Right renal pelvis (tissue), 4 donors: ENCODE measurements around the gene ACOT2. TPM values are rescaled to one million over a fixed set of nuclear protein-coding genes. Genes with fewer than 3 reads are reported as not detected.
"Not testable (repeated sequence)": the region's sequence is repeated elsewhere in the genome, so short reads cannot be mapped to it uniquely, and the experiment has no call there.

Source experiments
- DNase-seq, 4 donors: peaks; one replicate each; pipeline ENCODE4 v3.0.0-alpha.2; 2013; ENCODE audit warnings: low read depth in 4 of 4, low spot score in 3 of 4, missing footprints in 1 of 4
- polyA plus RNA-seq, 4 donors: library from polyadenylated mRNA; unstranded; fragments of 120-200 nt; gene quantifications; one replicate each; pipeline ENCODE4 v1.2.1, GENCODE V29; 2013; ENCODE audit not compliant: insufficient read length in 4 of 4

ACOT2 gene
- polyA plus RNA-seq, 4 donors = 56.2 to 74.6 (median 62.2) TPM

DNA sequence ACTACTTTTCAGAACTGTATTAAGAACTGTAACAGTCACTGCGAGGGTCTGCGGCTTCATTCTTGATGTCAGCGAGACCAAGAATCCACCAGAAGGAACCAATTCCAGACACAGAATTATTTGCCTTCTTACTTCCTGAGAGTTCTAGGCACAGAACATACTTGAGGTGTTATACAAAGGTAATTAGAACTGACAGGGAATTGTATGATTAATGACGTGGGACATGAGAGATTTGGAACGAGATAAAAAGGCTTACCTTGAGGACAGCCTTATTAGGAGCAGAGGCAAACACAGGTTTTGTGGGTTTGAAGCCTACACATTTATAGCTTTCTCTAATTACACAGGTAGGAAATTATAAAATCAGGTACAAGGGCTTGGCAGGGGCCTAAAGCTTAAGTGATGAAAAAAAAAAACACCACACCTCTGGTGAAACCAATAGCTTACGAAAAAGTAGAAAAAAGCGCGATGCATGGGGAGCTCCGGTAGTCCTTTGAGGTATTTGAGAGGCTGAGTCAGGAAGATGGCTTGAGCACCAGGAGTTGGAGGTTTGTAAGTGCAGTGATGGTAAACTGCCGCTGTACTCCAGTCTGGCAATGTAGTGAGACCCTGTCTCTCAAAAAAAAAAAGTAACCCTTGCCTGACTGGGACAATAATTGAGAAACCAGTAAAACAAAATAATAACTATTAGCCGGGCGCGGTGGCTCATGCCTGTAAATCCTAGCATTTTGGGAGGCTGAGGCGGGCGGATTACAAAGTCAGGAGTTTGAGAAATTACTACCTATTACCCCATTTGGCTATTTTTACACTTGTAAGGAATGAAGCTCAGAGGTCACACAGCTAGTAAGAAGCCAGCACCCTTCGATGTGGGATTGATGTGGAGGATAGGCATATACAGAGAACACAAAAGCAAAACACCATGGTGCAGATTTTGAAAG, 795 bp upstream of the ACOT2 start:
- no peak for DNase-seq

DNA sequence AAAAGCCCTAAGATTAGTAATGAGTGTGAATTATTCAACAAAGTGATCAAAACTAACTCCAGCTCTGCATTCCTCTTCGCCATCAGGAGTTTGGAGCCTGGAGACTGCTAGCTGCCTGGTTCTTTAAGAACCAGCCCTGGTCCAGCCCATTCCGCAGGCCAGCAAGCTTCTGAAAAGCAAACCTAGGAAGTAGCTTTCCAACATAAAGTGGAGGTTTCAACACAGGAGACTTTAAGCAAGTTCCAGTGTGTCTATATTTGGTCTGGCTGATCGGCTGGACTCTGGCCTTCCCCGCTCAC, 178 bp upstream of the ACOT2 start:
- DNase-seq = not testable (repeated sequence)

DNA sequence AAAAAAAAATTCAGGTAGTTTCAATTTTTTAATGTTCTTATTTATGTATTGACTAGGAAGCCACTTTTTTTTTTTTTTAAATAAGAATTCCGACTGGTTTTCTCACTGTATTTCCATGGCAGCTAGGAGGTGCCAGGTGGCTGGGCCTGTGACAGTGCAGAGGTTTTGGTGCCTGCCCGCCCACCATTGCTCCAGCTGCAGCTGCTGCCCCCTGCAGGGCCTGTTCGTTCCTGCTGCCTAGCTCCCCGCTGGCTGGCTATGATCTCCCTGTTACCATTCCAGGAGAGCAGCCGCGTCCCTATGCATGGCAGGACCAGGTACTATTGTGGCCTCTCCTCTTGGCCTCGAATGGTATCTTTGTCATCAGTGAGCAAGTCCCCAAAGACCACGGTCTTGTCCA, 1.9 kb downstream of the ACOT2 start:
- DNase-seq = not testable (repeated sequence)

DNA sequence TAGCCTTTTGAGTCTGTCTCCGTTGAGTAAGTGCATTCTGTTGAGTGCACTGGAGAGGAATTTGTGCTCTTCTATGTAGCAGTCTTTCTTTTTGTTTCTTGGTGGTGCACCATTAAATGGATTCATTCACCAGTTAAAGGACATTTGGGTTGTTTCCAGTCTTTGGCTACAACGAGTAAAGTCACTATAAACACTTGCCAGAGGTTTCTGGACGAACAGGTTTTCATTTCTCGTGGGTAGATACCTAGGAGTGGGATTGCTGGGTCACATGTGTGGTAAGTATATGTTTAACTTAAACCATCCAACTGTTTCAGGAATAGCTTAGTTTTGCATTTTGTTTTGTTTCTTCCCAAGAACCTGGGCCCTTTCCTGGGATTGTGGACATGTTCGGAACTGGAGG, 4.0 kb downstream of the ACOT2 start:
- not testable (repeated sequence) for DNase-seq

DNA sequence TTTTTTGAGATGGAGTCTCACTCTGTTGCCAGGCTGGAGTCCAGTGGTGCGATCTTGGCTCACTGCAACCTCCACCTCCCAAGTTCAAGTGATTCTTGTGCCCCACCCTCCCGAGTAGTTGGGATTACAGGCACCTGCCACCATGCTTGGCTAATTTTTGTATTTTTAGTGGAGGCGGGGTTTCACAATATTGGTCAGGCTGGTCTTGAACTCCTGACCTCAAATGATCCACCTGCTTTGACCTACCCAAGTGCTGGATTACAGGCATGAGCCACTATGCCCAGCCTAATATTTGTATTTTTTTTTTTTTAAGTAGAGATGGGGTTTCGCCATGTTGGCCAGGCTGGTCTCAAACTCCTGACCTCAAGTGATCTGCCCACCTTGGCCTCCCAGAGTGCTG, 4.7 kb downstream of the ACOT2 start:
- not testable (repeated sequence) for DNase-seq

DNA sequence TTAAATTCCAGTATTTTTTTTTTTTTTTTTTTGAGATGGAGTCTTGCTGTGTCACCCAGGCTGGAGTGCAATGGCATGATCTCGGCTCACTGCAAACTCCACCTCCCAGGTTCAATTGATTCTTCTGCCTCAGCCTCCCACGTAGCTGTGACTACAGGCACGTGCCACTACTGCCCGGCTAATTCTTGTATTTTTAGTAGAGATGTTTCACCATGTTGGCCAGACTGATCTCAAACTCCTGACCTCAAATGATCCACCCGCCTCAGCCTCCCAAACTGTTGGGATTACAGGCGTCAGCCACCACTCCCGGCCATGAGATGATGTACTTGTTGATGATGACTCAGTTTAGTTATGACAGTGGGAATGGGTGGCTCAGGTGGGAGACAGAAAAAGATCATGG, 5.2 kb downstream of the ACOT2 start:
- DNase-seq = not testable (repeated sequence)

DNA sequence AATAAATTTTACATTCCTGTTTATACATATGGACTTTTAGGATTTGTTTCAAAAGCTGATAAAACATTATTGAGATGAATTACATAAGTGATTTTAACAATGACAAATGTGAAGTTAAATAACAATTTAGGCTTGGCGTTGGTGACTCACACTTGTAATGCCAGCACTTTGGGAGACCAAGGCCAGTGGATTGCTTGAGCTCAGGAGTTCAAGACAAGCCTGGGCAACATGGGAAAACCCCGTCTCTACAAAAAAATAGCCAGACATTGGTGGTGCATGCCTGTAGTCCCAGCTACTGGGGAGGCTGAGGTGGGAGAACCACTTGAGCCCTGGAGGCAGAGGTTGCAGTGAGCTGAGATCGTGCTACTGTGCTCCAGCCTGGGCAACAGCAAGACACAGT, 7.4 kb downstream of the ACOT2 start:
- no peak for DNase-seq

DNA sequence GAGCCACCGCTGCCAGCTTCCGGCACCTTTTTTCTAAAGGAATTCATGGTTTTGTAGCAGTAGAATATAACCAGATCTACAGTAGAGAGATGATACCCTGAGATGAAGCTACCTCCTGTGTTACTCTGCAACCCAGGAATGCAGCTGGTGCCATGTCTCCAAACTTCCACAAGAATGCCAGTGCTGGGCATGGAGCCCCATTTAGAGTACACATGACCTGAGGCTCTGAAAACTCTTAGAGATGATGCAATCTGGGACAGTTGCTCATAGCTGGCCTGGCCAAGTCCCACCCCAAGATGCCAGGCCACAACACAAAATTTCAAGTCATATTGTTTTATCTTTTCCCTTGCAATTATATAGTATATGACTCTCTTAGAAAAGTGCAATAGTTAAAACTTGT, 8.2 kb downstream of the ACOT2 start:
- not testable (repeated sequence) for DNase-seq

DNA sequence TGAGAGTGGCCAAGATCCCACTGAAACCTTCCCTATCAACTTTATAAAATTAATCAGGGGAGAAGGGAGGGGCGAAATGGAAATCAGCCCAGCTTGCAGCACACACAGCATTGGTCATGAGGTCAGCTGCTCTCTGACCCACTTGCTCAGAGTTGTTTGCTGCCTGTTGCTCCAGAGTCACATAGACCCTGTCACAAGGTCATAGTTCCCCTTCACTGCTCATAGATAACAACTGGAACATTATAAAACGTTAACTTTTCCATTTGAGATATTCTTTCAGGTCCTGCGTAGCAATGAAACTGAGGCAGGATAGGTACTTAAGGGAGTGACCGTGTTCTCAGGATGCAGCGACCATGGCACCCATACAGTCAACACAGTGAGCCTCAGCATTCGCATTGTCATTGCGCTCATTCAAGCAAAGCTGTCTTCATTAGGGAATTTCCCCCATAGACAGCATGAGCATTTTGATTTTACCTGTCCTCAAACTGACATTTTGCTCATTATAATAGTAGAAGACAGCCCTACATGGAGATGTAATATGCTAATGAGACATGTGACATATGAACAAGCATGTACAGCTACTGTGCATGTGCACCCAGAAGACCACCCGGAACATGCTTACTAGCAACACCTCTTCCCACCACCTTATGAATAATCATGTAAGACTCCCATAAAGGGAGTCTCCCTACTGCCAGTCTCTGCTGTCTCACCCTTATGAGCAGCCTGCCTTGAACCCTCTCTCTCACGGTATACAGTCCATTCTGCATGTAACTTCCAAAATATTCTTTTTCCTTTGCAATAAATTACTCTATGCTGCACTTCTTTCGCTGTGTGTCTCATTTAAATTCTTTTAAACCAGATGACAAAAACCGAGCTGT, 13.3 kb downstream of the ACOT2 start:
- not testable (repeated sequence) for DNase-seq

DNA sequence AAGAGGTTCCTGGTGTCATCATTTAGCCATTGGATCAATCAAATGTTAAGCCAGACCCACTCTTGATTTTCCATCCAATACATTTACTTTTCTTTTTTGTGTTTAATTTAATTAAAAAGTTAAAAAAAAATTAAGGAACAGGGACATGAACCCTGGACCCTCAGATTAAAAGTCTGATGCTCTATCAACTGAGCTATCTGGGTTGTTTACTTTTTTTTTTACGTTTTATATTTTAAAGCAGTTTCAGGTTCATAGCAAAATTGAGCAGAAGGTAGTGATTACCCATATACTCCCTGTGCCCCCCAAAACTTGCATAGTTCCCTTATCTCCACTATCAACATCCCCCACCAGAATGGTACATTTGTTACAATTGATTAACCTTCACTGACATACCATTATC, 19.7 kb downstream of the ACOT2 start:
- DNase-seq = no peak

DNA sequence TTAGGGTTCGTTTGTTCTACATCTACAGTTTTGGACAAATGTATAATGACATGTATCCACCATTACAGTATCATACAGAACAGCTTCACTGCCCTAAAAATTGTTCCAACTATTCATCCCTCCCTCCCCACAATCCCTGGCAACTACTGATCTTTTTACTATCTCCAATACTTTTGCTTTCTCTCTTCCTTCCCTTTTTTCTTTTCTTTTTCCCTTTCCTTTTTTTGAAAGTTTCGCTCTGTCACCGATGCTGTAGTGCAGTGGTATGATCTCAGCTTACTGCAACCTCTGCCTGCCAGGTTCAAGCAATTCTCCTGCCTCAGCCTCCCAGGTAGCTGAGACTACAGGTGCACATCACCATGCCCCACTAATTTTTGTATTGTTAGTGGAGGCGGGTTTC, 20.1 kb downstream of the ACOT2 start:
- DNase-seq = no peak

DNA sequence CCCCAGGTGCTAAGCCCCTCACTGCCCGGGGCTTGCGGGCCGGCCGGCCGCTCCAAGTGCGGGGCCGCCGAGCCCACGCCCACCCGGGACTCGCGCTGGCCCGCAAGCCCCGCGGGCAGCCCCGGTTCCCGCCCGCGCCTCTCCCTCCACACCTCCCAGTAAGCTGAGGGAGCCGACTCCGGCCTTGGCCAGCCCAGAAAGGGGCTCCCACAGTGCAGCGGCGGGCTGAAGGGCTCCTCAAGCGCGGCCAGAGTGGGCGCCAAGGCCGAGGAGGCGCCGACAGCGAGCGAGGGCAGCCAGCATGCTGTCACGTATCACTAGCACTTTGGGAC, 21.6 kb downstream of the ACOT2 start:
- not testable (repeated sequence) for DNase-seq

DNA sequence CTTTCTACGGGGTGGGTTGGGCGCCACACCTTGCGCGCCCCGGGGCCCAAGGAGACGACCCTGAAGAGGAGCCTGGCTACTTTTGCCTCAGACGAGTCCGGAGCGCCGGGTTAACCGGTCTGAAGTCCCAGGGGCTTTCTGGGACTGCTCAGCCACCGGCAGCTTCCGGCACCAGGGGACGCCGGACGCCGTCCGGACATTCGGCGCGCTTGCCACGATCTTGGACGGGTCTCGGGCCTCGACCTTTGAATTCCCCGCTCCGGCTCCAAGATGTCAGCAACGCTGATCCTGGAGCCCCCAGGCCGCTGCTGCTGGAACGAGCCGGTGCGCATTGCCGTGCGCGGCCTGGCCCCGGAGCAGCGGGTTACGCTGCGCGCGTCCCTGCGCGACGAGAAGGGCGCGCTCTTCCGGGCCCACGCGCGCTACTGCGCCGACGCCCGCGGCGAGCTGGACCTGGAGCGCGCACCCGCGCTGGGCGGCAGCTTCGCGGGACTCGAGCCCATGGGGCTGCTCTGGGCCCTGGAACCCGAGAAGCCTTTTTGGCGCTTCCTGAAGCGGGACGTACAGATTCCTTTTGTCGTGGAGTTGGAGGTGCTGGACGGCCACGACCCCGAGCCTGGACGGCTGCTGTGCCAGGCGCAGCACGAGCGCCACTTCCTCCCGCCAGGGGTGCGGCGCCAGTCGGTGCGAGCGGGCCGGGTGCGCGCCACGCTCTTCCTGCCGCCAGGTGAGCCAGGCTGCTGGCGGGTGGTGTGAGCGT, 22.9 kb downstream of the ACOT2 start, which contains the start of gene ACOT4:
Gene ACOT4, plus strand, starts transcription at position 184 of the 760 bp plus-strand sequence. Its CDS starts 87 bp downstream, at position 271.
- DNase-seq = peak in 1 of 4 donors; percentile 35

DNA sequence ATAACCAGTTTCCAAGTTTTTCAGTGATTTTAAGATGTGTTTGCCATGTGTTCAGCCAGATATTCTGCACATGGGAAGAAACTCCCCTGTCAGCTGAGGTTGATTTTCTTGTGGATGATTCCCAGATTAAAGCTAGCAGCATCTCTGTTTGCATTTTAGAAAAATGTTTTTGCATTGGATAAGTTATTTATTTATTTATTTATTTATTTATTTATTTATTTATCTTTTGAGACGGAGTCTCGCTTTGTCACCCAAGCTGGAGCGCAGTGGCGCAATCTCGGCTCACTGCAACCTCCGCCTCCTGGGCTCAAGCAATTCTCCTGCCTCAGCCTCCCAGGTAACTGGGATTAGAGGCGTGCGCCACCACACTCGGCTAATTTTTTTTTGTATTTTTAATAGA, 25.5 kb downstream of the ACOT2 start:
- DNase-seq = no peak

DNA sequence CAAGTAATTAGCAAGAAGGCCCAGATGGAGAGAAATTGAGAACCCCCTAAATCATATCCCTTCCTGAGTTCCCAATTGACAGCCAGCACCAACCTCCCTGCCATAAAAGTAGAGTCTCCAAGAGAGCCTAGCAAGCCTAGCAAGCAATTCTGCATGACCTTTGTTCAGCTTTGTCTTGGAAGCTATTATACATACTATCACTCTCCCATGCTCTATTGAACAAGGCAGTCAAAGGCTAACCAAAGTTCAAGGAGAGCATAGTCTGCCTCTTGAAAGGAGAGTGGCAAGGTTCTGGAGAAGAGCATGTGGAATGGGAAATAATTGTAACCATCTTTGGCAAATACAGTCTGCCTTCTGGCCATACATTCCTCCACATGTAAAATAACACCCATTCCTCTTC, 30.5 kb downstream of the ACOT2 start:
- DNase-seq = no peak

DNA sequence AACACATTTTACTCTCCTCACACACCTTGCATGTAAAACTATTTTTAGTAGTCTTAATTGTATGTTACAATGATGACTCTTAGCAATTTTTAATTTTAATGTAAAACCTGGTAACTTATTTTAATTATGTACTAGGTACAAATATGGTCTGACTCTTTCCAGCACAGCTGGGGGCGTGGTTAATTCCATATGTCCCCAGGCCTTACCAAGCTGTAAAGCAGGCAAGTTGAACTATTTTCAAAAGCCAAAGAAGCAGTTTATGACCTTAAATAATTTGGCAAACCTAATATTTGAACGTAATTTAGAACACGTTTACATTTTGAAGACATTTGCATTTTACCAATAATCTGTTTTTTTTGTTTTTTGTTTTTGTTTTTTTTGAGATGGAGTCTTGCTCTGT, 34.0 kb downstream of the ACOT2 start:
- DNase-seq = no peak

DNA sequence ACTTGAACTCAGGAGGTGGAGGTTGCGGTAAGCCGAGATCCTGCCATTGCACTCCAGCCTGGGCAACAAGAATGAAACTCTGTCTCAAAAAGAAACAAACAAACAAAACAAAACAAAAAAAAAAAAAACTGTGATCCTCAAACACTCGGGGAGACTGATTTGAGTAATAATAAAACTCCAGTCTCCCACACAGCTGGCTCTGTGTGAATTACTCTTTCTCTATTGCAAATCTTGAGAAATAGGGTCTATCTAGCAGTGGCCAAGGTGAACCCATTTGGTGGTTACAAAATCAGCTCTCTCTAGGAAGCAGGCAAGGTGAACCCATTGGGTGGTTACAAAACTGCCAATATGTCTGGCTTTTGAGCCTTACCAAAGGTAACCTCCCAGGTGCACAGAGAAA, 37.3 kb downstream of the ACOT2 start:
- no peak for DNase-seq

DNA sequence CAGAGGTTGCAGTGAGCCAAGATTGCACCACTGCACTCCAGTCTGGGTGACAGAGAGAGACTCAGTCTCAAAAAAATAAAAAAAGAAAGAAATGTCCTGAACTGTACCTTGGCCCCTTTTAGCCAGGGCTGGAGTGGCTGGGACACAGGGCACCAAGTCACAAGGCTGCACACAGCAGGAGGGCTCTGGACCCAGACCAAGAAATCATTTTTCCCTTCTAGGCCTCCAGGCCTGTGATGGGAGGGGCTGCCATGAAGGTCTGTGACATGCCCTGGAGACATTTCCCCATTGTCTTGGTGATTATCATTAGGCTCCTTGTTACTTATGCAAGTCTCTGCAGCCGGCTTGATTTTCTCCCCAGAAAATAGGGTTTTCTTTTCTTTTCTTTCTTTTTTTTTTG, 38.2 kb downstream of the ACOT2 start:
- no peak for DNase-seq

DNA sequence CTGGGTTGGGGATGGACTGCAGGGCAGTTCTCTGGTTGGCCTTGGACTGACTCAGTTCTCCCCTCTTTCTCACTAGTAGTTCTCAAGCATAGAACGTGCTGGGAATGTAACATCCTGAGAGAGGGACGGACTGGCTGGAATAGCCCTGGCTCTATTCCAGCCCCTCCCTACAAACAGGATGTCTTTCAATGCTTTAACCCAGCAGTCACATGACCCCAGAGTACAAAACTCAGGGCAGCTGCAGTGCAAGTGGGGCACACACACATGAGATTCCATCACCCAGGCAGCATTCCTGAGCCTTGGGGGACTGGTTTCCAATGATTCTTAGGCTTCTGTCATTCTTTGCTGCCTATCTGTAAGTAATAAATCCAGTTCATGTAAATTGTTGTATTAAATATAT, 41.7 kb downstream of the ACOT2 start:
- DNase-seq = no peak

DNA sequence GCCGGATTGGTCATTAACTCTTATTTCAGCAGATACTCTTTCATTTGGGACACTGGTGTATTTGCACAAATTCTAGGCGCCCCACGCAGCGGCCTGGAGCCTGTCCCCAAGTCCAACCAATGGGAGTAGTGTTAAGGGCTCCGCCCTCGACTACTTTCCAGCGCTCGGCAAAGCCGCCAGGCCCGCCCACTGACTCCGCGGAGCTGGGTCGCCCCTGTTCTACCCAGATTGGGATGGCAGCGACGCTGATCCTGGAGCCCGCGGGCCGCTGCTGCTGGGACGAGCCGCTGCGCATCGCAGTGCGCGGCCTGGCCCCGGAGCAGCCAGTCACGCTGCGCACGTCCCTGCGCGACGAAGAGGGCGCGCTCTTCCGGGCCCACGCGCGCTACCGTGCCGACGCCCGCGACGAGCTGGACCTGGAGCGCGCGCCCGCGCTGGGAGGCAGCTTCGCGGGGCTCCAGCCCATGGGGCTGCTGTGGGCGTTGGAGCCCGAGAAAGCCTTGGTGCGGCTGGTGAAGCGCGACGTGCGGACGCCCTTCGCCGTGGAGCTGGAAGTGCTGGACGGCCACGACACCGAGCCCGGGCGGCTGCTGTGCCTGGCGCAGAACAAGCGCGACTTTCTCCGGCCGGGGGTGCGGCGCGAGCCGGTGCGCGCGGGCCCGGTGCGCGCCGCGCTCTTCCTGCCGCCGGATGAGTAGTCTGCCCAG, 43.5 kb downstream of the ACOT2 start, which contains the start of gene ACOT6:
Gene ACOT6, plus strand, starts transcription at position 179 of the 707 bp plus-strand sequence. Its CDS starts 55 bp downstream, at position 234.
- DNase-seq = peak in 1 of 4 donors; percentile 57
